Activated naive CD8-positive, alpha-beta T cell treated with anti-CD3 and anti-CD28 coated beads for 36 hours (primary cell): ENCODE data around the gene NR4A3. TPM values are rescaled to one million over a fixed set of nuclear protein-coding genes. Genes with fewer than 3 reads are reported as not detected.

Experiments
- DNase-seq: peaks from one replicate; pipeline ENCODE4 v3.0.0; 2021
- H3K27ac Mint-ChIP-seq: one replicate; pipeline ENCODE4 v1.8.0; 2022; ENCODE audit warnings: mild to moderate bottlenecking, moderate library complexity, mixed read lengths
- H3K27me3 Mint-ChIP-seq: one replicate; pipeline ENCODE4 v1.8.0; 2022; ENCODE audit warnings: mild to moderate bottlenecking, mixed read lengths
- H3K36me3 Mint-ChIP-seq: one replicate; pipeline ENCODE4 v1.8.0; 2021; ENCODE audit warnings: mild to moderate bottlenecking, mixed read lengths
- H3K4me1 Mint-ChIP-seq: one replicate; pipeline ENCODE4 v1.8.0; 2021; ENCODE audit warnings: mixed read lengths
- H3K4me3 Mint-ChIP-seq: one replicate; pipeline ENCODE4 v1.8.0; 2022; ENCODE audit warnings: mild to moderate bottlenecking, moderate library complexity, mixed read lengths
- H3K9me3 Mint-ChIP-seq: one replicate; pipeline ENCODE4 v1.8.0; 2022; ENCODE audit warnings: mixed read lengths
- total RNA-seq, 2 experiments: library from RNA; stranded (reverse); gene quantifications; one replicate each; pipeline ENCODE4 v1.2.3, GENCODE V29; 2021

The NR4A3 gene
- total RNA-seq, 2 experiments from 2014 or later: 35.7 to 36.9 TPM

GRCh38 chr9:99822806-99823591, 1.3 kb downstream of the NR4A3 start:
- peaks cover 51% of the 10 kb centered on the region for H3K4me1 Mint-ChIP-seq
- peak; percentile 31 for DNase-seq
- H3K27ac Mint-ChIP-seq: peak overlapping the region; percentile 98
- H3K9me3 Mint-ChIP-seq: no peaks in the 10 kb centered on the region
- peak overlapping the region; percentile 96 for H3K4me3 Mint-ChIP-seq
- H3K36me3 Mint-ChIP-seq: peaks cover 40% of the 10 kb centered on the region
- H3K27me3 Mint-ChIP-seq: peaks cover 8% of the 10 kb centered on the region

DNA sequence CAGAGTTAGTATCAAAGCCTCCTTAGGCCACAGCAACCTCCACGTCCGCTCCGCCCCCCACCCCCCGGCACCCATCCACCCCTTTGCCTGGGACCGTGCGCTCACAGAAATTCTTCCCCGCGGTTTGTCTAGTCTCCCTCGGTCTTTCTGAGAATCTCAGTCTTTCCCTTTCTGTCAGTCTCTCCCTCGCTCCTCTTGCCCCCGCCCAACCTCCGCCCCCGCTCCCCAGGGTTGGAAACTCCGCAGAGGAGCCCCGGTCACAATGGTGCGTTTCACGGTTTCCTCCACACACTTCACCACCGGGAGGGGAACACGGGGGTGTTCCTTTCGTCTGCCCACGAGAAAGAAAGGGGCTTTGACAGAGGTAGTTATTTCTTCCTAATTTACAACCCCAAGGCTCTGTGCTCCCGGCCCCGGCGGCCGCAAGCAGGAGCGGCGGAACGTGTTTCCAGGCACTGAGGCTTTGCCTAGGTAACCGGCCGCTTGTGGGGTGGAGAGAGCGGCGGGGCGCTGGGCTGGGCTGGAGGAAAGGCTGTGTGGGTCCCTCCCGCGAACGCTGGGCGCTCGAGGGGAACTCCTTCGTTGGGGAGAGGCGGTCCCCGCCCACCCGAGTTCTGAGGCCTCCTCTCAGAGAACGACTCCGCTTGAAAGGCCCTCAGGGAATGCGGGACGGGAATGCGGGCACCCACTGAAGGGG, 2.1 kb downstream of the NR4A3 start:
- H3K27ac Mint-ChIP-seq: peak overlapping the region; percentile 98
- peaks cover 44% of the 10 kb centered on the region for H3K4me1 Mint-ChIP-seq
- H3K9me3 Mint-ChIP-seq: no peaks in the 10 kb centered on the region
- H3K27me3 Mint-ChIP-seq: peaks cover 10% of the 10 kb centered on the region
- H3K4me3 Mint-ChIP-seq: peak overlapping the region; percentile 96
- DNase-seq: peak; percentile 88
- H3K36me3 Mint-ChIP-seq: peaks cover 44% of the 10 kb centered on the region

- Mint-ChIP-seq H3K27me3 (peaks cover 17% of the 10 kb centered on the region), H3K4me3 (peak overlapping the region; percentile 96), H3K9me3 (no peaks in the 10 kb centered on the region), H3K36me3 (peaks cover 52% of the 10 kb centered on the region), H3K27ac (peak overlapping the region; percentile 98), H3K4me1 (peaks cover 48% of the 10 kb centered on the region)
- peak; percentile 85 for DNase-seq
Measured at GRCh38 chr9:99824378-99825171, 2.9 kb downstream of the NR4A3 start.

GRCh38 chr9:99825172-99826046, 3.7 kb downstream of the NR4A3 start:
- peaks cover 49% of the 10 kb centered on the region for H3K4me1 Mint-ChIP-seq
- H3K36me3 Mint-ChIP-seq: peaks cover 60% of the 10 kb centered on the region
- no peaks in the 10 kb centered on the region for H3K9me3 Mint-ChIP-seq
- DNase-seq: peak; percentile 18
- peak overlapping the region; percentile 96 for H3K4me3 Mint-ChIP-seq
- H3K27ac Mint-ChIP-seq: peak overlapping the region; percentile 98
- H3K27me3 Mint-ChIP-seq: peaks cover 21% of the 10 kb centered on the region

- peak overlapping the region; percentile 96 for H3K4me3 Mint-ChIP-seq
Measured at GRCh38 chr9:99826579-99826978, 4.9 kb downstream of the NR4A3 start.

DNA sequence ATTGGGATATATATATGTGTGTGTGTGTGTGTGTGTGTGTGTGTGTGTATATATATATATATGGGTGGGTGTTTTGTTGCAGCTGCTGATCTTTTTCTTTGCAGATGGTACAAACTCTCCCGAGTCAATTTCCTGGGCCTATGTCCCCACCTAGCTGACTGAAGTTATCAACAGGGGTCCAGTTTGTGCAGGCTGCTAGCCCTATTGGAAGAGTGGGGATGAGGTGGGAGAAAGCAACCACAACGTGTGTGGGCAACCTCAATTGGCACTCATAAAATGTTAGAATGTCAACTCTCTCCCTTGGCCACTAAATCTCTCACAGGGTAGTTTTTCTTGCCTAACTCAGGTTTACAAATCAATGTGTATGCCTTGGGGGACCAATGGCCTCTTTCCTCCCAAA, 5.6 kb downstream of the NR4A3 start:
- no peak for DNase-seq
- Mint-ChIP-seq H3K9me3 (no peaks in the 10 kb centered on the region), H3K36me3 (peaks cover 67% of the 10 kb centered on the region), H3K27me3 (peaks cover 21% of the 10 kb centered on the region), H3K4me1 (peaks cover 52% of the 10 kb centered on the region), H3K27ac (peak overlapping the region; percentile 12), H3K4me3 (peak overlapping the region; percentile 96)

More at GRCh38 chr9:99826579-99826978, 4.9 kb downstream of the NR4A3 start:
- Mint-ChIP-seq H3K27me3 (peaks cover 21% of the 10 kb centered on the region), H3K9me3 (no peaks in the 10 kb centered on the region), H3K27ac (peak overlapping the region; percentile 1), H3K4me1 (peaks cover 52% of the 10 kb centered on the region), H3K36me3 (peaks cover 67% of the 10 kb centered on the region)
- DNase-seq: no peak

DNA sequence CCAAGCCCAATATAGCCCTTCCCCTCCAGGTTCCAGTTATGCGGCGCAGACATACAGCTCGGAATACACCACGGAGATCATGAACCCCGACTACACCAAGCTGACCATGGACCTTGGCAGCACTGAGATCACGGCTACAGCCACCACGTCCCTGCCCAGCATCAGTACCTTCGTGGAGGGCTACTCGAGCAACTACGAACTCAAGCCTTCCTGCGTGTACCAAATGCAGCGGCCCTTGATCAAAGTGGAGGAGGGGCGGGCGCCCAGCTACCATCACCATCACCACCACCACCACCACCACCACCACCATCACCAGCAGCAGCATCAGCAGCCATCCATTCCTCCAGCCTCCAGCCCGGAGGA, 6.3 kb downstream of the NR4A3 start:
- Mint-ChIP-seq H3K27me3 (peaks cover 21% of the 10 kb centered on the region), H3K27ac (no peak overlapping the region), H3K9me3 (no peaks in the 10 kb centered on the region), H3K4me1 (peaks cover 49% of the 10 kb centered on the region), H3K4me3 (peak overlapping the region; percentile 29), H3K36me3 (peaks cover 69% of the 10 kb centered on the region)
- DNase-seq: no peak

- Mint-ChIP-seq H3K27me3 (peaks cover 21% of the 10 kb centered on the region), H3K36me3 (peaks cover 74% of the 10 kb centered on the region), H3K9me3 (no peaks in the 10 kb centered on the region), H3K4me3 (peak overlapping the region; percentile 50), H3K4me1 (peaks cover 49% of the 10 kb centered on the region), H3K27ac (no peak overlapping the region)
- DNase-seq: no peak
Measured at GRCh38 chr9:99828417-99829176, 6.9 kb downstream of the NR4A3 start.

DNA sequence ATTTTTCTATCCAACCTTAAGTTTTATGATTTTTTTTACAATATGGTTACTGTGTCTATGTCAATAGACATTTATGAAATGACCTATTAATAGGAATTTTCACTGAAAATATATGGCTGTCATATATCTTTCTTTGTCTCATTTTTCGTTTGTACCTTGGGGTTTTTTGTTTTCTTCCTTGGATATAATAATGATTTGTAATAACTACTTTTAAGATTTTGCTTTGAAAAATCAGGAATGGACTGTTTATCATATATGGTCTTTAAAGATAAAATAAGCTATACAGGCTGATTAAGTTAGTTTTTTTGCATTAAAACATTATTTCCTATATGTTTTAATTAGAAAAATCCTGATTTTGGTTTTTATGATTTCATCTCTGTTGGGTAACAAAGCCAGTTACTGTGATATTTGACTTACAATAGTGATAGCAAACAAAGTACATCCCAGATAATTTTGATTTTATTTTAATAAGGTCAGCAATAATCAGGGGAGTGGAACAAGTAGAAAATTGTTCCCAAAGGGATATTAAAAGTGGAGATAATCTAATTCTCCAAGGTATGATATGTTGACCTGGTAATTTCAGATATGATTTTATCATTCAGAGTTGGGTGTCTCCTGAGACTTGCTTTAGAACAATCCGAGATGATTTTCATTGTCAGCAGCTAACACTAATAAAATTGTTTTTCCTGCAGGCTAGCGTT, 10.3 kb downstream of the NR4A3 start:
- peaks cover 17% of the 10 kb centered on the region for H3K27me3 Mint-ChIP-seq
- H3K4me3 Mint-ChIP-seq: no peak overlapping the region
- H3K9me3 Mint-ChIP-seq: no peaks in the 10 kb centered on the region
- no peak overlapping the region for H3K27ac Mint-ChIP-seq
- peaks cover 29% of the 10 kb centered on the region for H3K4me1 Mint-ChIP-seq
- peaks cover 77% of the 10 kb centered on the region for H3K36me3 Mint-ChIP-seq
- DNase-seq: no peak

- Mint-ChIP-seq H3K27ac (no peak overlapping the region), H3K4me3 (no peak overlapping the region), H3K27me3 (peaks cover 17% of the 10 kb centered on the region), H3K36me3 (peaks cover 75% of the 10 kb centered on the region), H3K4me1 (peaks cover 24% of the 10 kb centered on the region), H3K9me3 (no peaks in the 10 kb centered on the region)
- no peak for DNase-seq
Measured at GRCh38 chr9:99832558-99832864, 10.8 kb downstream of the NR4A3 start.

GRCh38 chr9:99833735-99834134, 12.1 kb downstream of the NR4A3 start:
- Mint-ChIP-seq H3K4me1 (peaks cover 19% of the 10 kb centered on the region), H3K27me3 (peaks cover 11% of the 10 kb centered on the region), H3K27ac (no peak overlapping the region), H3K36me3 (peaks cover 79% of the 10 kb centered on the region), H3K4me3 (no peak overlapping the region), H3K9me3 (no peaks in the 10 kb centered on the region)
- DNase-seq: no peak

DNA sequence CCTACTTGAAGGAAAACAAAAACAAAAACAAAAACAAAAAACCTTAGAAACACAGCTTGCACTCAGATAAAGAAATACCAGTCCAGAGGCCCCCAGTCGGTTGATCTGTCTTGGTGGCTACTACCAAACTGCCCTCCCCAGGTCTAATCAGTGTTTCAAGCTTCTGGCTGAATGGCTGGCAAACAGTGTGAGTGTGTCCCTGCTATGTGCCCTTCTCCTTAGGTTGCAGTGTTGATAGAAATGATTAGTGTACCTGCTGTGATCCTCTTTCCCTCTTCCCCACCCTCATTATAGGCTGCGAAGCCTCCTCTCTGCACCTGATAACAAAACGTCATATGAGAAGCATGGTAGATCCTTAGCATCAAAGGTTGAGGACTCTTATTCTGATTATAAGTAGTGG, 12.8 kb downstream of the NR4A3 start:
- Mint-ChIP-seq H3K36me3 (peaks cover 76% of the 10 kb centered on the region), H3K4me3 (no peak overlapping the region), H3K27me3 (peaks cover 4% of the 10 kb centered on the region), H3K4me1 (peaks cover 13% of the 10 kb centered on the region), H3K27ac (no peak overlapping the region), H3K9me3 (no peaks in the 10 kb centered on the region)
- DNase-seq: no peak

DNA sequence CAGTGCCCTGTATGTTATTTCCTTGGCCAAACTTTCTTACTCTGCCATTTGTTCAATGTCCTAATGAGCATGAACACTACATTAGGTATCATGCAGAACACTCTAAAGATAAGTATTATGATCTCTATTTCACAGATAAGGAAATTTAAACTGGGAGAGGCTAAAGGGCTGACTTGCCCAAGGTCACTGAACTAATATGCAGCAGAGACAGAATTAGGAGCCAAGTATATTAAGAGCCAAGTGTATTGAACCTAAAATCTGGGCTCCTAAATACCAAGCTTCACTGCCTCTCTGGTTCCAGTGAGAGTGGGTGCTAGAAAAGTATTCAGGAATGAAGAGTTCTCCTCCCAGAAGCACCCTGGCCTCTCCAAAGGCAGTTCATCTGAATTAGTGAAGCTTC, 13.5 kb downstream of the NR4A3 start:
- no peaks in the 10 kb centered on the region for H3K9me3 Mint-ChIP-seq
- peaks cover 76% of the 10 kb centered on the region for H3K36me3 Mint-ChIP-seq
- H3K4me3 Mint-ChIP-seq: no peak overlapping the region
- peaks cover 8% of the 10 kb centered on the region for H3K4me1 Mint-ChIP-seq
- no peaks in the 10 kb centered on the region for H3K27me3 Mint-ChIP-seq
- H3K27ac Mint-ChIP-seq: no peak overlapping the region
- DNase-seq: no peak
